BE2C (cell line): ENCODE measurements around the gene MECP2.

Source experiments
- DNase-seq: peaks from one replicate; pipeline ENCODE4 v3.0.0-alpha.2; 2020
- H3K27me3 ChIP-seq: fragments of 250-450 bp; sonication (Bioruptor Pico); 2 replicates; pipeline ENCODE4 v1.5.1; 2020; ENCODE audit warnings: mild to moderate bottlenecking
- H3K36me3 ChIP-seq: fragments of 250-450 bp; sonication (Bioruptor Pico); 2 replicates; pipeline ENCODE4 v1.5.1; 2020; ENCODE audit warnings: mild to moderate bottlenecking
- H3K4me1 ChIP-seq: fragments of 250-450 bp; sonication (Bioruptor Pico); 2 replicates; pipeline ENCODE4 v1.5.1; 2020
- H3K4me3 ChIP-seq: 2 replicates; pipeline ENCODE4 v1.5.1; 2011; ENCODE audit warnings: low read depth, low read length
- H3K9me3 ChIP-seq: fragments of 250-450 bp; sonication (Bioruptor Pico); 2 replicates; pipeline ENCODE4 v1.5.1; 2020
- TF ChIP-seq, protein P1 (sequence below): IDR thresholded peaks from 2 replicates; pipeline ENCODE4 v1.5.1; 2012; ENCODE audit warnings: mild to moderate bottlenecking, low read depth, low read length

MECP2 gene

GRCh38 chrX:153974003-153974725, 123.4 kb downstream of the MECP2 start:
- Histone ChIP-seq H3K4me1 (peaks cover 7% of the 10 kb centered on the region), H3K36me3 (peaks cover 9% of the 10 kb centered on the region), H3K9me3 (no peaks in the 10 kb centered on the region), H3K4me3 (no peak overlapping the region; the same call in 1 of the 2 replicates), H3K27me3 (no peaks in the 10 kb centered on the region)
- TF ChIP-seq, protein P1, sequence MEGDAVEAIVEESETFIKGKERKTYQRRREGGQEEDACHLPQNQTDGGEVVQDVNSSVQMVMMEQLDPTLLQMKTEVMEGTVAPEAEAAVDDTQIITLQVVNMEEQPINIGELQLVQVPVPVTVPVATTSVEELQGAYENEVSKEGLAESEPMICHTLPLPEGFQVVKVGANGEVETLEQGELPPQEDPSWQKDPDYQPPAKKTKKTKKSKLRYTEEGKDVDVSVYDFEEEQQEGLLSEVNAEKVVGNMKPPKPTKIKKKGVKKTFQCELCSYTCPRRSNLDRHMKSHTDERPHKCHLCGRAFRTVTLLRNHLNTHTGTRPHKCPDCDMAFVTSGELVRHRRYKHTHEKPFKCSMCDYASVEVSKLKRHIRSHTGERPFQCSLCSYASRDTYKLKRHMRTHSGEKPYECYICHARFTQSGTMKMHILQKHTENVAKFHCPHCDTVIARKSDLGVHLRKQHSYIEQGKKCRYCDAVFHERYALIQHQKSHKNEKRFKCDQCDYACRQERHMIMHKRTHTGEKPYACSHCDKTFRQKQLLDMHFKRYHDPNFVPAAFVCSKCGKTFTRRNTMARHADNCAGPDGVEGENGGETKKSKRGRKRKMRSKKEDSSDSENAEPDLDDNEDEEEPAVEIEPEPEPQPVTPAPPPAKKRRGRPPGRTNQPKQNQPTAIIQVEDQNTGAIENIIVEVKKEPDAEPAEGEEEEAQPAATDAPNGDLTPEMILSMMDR: no peak
- no peak for DNase-seq

DNA sequence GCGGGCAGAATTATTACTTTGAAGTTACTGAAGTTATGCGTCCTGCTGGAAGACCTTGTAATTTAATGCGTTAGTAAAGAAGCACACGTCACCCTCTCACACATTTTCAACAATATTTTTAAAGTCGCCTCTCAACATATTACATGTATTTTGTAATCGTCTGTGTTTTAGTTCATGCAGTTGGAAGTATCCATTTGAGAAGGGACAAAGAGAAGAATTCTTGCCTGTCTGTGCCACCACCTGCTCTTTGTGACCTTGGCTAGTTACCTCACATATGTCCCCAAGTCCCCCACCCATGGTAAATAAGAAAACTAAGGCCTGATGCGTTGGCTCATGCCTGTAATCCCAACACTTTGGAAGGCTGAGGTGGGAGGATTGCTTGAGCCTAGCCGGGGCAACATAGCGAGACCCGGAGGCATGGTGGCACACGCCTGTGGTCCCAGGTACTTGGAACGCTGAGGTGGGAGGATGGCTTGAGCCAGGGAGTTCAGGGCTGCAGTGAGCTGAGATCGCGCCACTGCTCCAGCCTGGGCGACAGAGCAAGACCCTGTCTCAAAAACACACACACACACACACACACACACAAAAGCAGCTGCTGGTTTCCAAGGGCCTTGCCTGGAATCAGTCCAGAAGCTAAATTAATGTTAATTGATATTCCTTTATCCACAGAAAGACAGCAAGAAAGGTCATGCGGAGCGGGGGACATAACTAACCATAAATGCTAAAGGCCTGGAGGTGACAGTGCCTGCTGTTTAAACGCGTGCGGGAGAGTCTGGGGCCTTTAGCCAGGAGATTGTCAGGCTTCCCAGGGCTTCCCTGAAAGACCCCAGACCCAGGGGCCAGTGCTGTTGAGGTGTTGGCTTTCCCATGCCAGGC, 124.2 kb downstream of the MECP2 start:
- H3K4me1 ChIP-seq: peaks cover 7% of the 10 kb centered on the region
- DNase-seq: peak; percentile 54
- H3K4me3 ChIP-seq: peak overlapping the region; percentile 56
- H3K36me3 ChIP-seq: peaks cover 14% of the 10 kb centered on the region
- no peaks in the 10 kb centered on the region for H3K9me3 ChIP-seq
- TF ChIP-seq, protein P1: no peak
- H3K27me3 ChIP-seq: no peaks in the 10 kb centered on the region

GRCh38 chrX:153972368-153973126, 125.0 kb downstream of the MECP2 start, which contains the start of gene TMEM187:
Gene TMEM187 (plus strand): TSS chrX:153972754. CDS start chrX:153982063, 9,309 bp downstream.
- no peaks in the 10 kb centered on the region for H3K27me3 ChIP-seq
- H3K9me3 ChIP-seq: no peaks in the 10 kb centered on the region
- TF ChIP-seq, protein P1: no peak
- peak; percentile 92 for DNase-seq
- peaks cover 23% of the 10 kb centered on the region for H3K36me3 ChIP-seq
- H3K4me3 ChIP-seq: peak within 1 kb of the TSS; percentile 93
- peaks cover 7% of the 10 kb centered on the region for H3K4me1 ChIP-seq
